H1 (cell line): ENCODE data around the gene CHMP5.

ENCODE experiments used
- BCL11A ChIP-seq, 2 experiments: IDR thresholded peaks; one replicate each; pipeline ENCODE4 v1.6.1; 2011; ENCODE audit warnings: low read depth in 2 of 2, low read length in 2 of 2, mild to moderate bottlenecking in 2 of 2
- BRCA1 ChIP-seq: IDR thresholded peaks from 2 replicates; pipeline ENCODE4 v1.6.1; 2012; ENCODE audit warnings: low read depth, low read length, improper control_type of control experiment
- CEBPB ChIP-seq: IDR thresholded peaks from 2 replicates; pipeline ENCODE4 v1.6.1; 2012; ENCODE audit warnings: low read depth, low read length
- CHD1 ChIP-seq: IDR thresholded peaks from 2 replicates; pipeline ENCODE4 v1.6.1; 2012; ENCODE audit warnings: low read depth, low read length, improper control_type of control experiment
- CTCF ChIP-seq, 3 experiments: IDR thresholded peaks; 1 replicate in 2 of 3; 2 replicates in 1 of 3; pipeline versions ENCODE4 v1.5.1 to v1.6.1; 2011; ENCODE audit warnings: low read length in 3 of 3, mild to moderate bottlenecking in 3 of 3, inconsistent platforms in 2 of 3, low read depth in 1 of 3, moderate library complexity in 1 of 3; ENCODE audit not compliant: insufficient read depth in 1 of 3; ENCODE audit errors: control extremely low read depth in 1 of 3
- EGR1 ChIP-seq: IDR thresholded peaks from 2 replicates; pipeline ENCODE4 v1.6.1; 2011; ENCODE audit warnings: low read depth, low read length, borderline replicate concordance
- MAX ChIP-seq: IDR thresholded peaks from 2 replicates; pipeline ENCODE4 v1.6.1; 2012; ENCODE audit warnings: inconsistent platforms
- POLR2A ChIP-seq, 2 experiments: IDR thresholded peaks; 1 replicate in 1 of 2; 2 replicates in 1 of 2; pipeline ENCODE4 v1.6.1; 2011; ENCODE audit warnings: low read depth in 2 of 2, low read length in 2 of 2, mild to moderate bottlenecking in 2 of 2; ENCODE audit errors: control extremely low read depth in 1 of 2
- POLR2AphosphoS5 ChIP-seq: IDR thresholded peaks from 2 replicates; pipeline ENCODE4 v1.6.1; 2011; ENCODE audit warnings: low read depth, low read length
- RAD21 ChIP-seq, 2 experiments: IDR thresholded peaks in 1 of 2; conservative IDR thresholded peaks in 1 of 2; 2 replicates each; pipeline ENCODE4 v1.6.1; 2011; ENCODE audit warnings: low read depth in 2 of 2, low read length in 2 of 2, improper control_type of control experiment in 1 of 2, inconsistent platforms in 1 of 2, mild to moderate bottlenecking in 1 of 2, moderate library complexity in 1 of 2
- TCF12 ChIP-seq: IDR thresholded peaks from 2 replicates; pipeline ENCODE4 v1.6.1; 2011; ENCODE audit warnings: low read depth, mild to moderate bottlenecking, low read length
- ZNF274 ChIP-seq: IDR thresholded peaks from 2 replicates; pipeline ENCODE4 v1.7.0; 2012; ENCODE audit warnings: low read length, borderline replicate concordance; ENCODE audit errors: extremely low read depth

GRCh38 chr9:33304362-33304761, 39.5 kb downstream of the CHMP5 start:
- TF ChIP-seq EGR1 (no peak), CTCF (IDR thresholded peaks at IDR 0.05; ENCODE audit: control extremely low read depth in 1 of 3, insufficient read depth in 1 of 3, low read depth in 1 of 3, low read length in 3 of 3) (no peak), RAD21 (IDR thresholded peaks at IDR 0.05 in 1 of 2, conservative IDR thresholded peaks at IDR 0.05 in 1 of 2; ENCODE audit: low read depth in 2 of 2, low read length in 2 of 2) (no peak), POLR2AphosphoS5 (no peak), CHD1 (no peak), MAX (no peak), POLR2A (IDR thresholded peaks at IDR 0.05; ENCODE audit: control extremely low read depth in 1 of 2, low read depth in 2 of 2, low read length in 2 of 2) (no peak), TCF12 (no peak), CEBPB (no peak), ZNF274 (no peak), BCL11A (IDR thresholded peaks at IDR 0.05; ENCODE audit: low read depth in 2 of 2, low read length in 2 of 2) (no peak), BRCA1 (no peak)
